HEK293 (cell line): ENCODE results near the gene INPP5A.

ENCODE experiments used
- ATF2 ChIP-seq: fragments of 450-650 bp; formaldehyde crosslinking; IDR thresholded peaks from 2 replicates; pipeline ENCODE4 v1.5.1; 2016; ENCODE audit warnings: missing biosample characterization, missing genetic modification characterization, low read depth
- CTCF ChIP-seq: fragments of 450-650 bp; formaldehyde crosslinking; IDR thresholded peaks from 2 replicates; pipeline ENCODE4 v1.5.1; 2016; ENCODE audit warnings: missing biosample characterization, missing genetic modification characterization
- PBX3 ChIP-seq: sonication (generic); formaldehyde crosslinking; IDR thresholded peaks from 2 replicates; pipeline ENCODE4 v1.8.1; 2022; ENCODE audit warnings: mild to moderate bottlenecking, moderate library complexity, missing genetic modification reagents
- REST ChIP-seq: fragments of 450-650 bp; formaldehyde crosslinking; IDR thresholded peaks from 2 replicates; pipeline ENCODE4 v1.5.1; 2016; ENCODE audit warnings: missing biosample characterization, missing genetic modification characterization
- SALL2 ChIP-seq: fragments of 450-650 bp; formaldehyde crosslinking; IDR thresholded peaks from 2 replicates; pipeline ENCODE4 v1.5.0; 2017; ENCODE audit warnings: missing biosample characterization, mild to moderate bottlenecking, missing genetic modification characterization, borderline replicate concordance
- ZBTB1 ChIP-seq: fragments of 450-650 bp; formaldehyde crosslinking; IDR thresholded peaks from 2 replicates; pipeline ENCODE4 v1.5.1; 2016; ENCODE audit warnings: missing biosample characterization, missing genetic modification characterization
- ZBTB49 ChIP-seq: fragments of 450-650 bp; formaldehyde crosslinking; IDR thresholded peaks from 2 replicates; pipeline ENCODE4 v1.5.1; 2016; ENCODE audit warnings: missing biosample characterization, missing genetic modification characterization, low read depth
- ZNF19 ChIP-seq: fragments of 450-650 bp; formaldehyde crosslinking; IDR thresholded peaks from 2 replicates; pipeline ENCODE4; 2016; ENCODE audit warnings: missing biosample characterization, missing genetic modification characterization, low read depth
- ZNF24 ChIP-seq: fragments of 450-650 bp; formaldehyde crosslinking; IDR thresholded peaks from 2 replicates; pipeline ENCODE4 v1.5.1; 2016; ENCODE audit warnings: missing biosample characterization, missing genetic modification characterization
- ZNF629 ChIP-seq: fragments of 450-650 bp; formaldehyde crosslinking; IDR thresholded peaks from 2 replicates; pipeline ENCODE4 v1.5.1; 2017; ENCODE audit warnings: missing biosample characterization, missing genetic modification characterization
- ZNF701 ChIP-seq: fragments of 450-650 bp; formaldehyde crosslinking; IDR thresholded peaks from 2 replicates; pipeline ENCODE4 v1.5.1; 2016; ENCODE audit warnings: missing biosample characterization, missing genetic modification characterization
- ZNF792 ChIP-seq: fragments of 450-650 bp; formaldehyde crosslinking; IDR thresholded peaks from 2 replicates; pipeline ENCODE4 v1.5.1; 2016; ENCODE audit warnings: missing biosample characterization, missing genetic modification characterization

- TF ChIP-seq CTCF (tag by site-specific recombination) (no peak), SALL2 (tag by site-specific recombination) (no peak), ZBTB49 (no peak), REST (tag by site-specific recombination) (no peak), PBX3 (no peak), ATF2 (no peak), ZNF24 (no peak), ZBTB1 (tag by site-specific recombination) (no peak), ZNF19 (tag by site-specific recombination) (no peak), ZNF629 (tag by site-specific recombination) (no peak), ZNF701 (tag by site-specific recombination) (no peak), ZNF792 (tag by site-specific recombination) (no peak)
Observed at GRCh38 chr10:132584081-132584480, 46.5 kb downstream of the INPP5A start.
